ENCODE measurements around the gene DLGAP4. TPM values are rescaled to one million over a fixed set of nuclear protein-coding genes. Genes with fewer than 3 reads are reported as not detected.

DLGAP4 gene
- total and polyA plus RNA-seq, 10 of the 15 experiments (the other 5 are each of a cell fraction or from before 2014, with no cell fraction given) = 0.42 to 43.3 (median 19.0) TPM

- TF ChIP-seq ZBTB11 (CRISPR knock-in tag; IDR thresholded peaks at IDR 0.05) = no peak
Measured at GRCh38 chr20:36441416-36441815, 135.3 kb downstream of the DLGAP4 start (continued).

- RAD21 ChIA-PET (ENCODE audit: unreplicated experiment) = no interaction called here
- FAIRE-seq = no peak
Measured at GRCh38 chr20:36445847-36446246, 139.7 kb downstream of the DLGAP4 start.

More at GRCh38 chr20:36445847-36446246, 139.7 kb downstream of the DLGAP4 start:
- SMC1A ChIA-PET (ENCODE audit: uncharacterized antibody, unreplicated experiment) = interaction anchor here (0.7 kb wide), 1 partner anchor 196 kb away, joined by 3 read pairs; no protein-coding TSS in a partner anchor
- H3K36me3 ChIP-seq (ENCODE audit: control insufficient read depth in 2 of 2, insufficient read depth in 2 of 2, low read length in 1 of 2) = no peaks in the 10 kb centered on the region
- no peak overlapping the region for H3K9ac ChIP-seq (ENCODE audit: control insufficient read depth, insufficient read depth, low read length)
- no TSS peak for BruUV-seq (replicated peaks)
- no peaks in the 10 kb centered on the region for H3K4me1 ChIP-seq (ENCODE audit: control insufficient read depth, insufficient read depth, low read length)
- H3K4me2 ChIP-seq (ENCODE audit: control insufficient read depth, insufficient read depth) = no peak overlapping the region
- intact Hi-C loops (cut with micrococcal nuclease; ENCODE audit: unreplicated experiment) = no loop called here
- DNase-seq (ENCODE audit: low read depth, low spot score) (no peak), ATAC-seq (no peak)
- POLR2A ChIA-PET = interaction anchor here (0.7 kb wide), 1 partner anchor 25 kb away, joined by 3 read pairs; no protein-coding TSS in a partner anchor
- no peaks in the 10 kb centered on the region for H3K9me3 ChIP-seq (replicated peaks; ENCODE audit: control insufficient read depth, insufficient read depth, low read length)
- no peak for TF ChIP-seq FOXK2 (IDR thresholded peaks at IDR 0.05)
- TF ChIP-seq IKZF1 (conservative IDR thresholded peaks at IDR 0.05) = no peak
- TF ChIP-seq ZBTB11 (CRISPR knock-in tag; IDR thresholded peaks at IDR 0.05) = no peak
- no peak for TF ChIP-seq ZNF687 (IDR thresholded peaks at IDR 0.05)
- no peak for TF ChIP-seq POU2F2 (IDR thresholded peaks at IDR 0.05; ENCODE audit: borderline replicate concordance, low read depth, low read length)
- no peak for TF ChIP-seq ZNF622 (IDR thresholded peaks at IDR 0.05)
- CTCF ChIA-PET = no interaction called here
- H3K27ac ChIP-seq (ENCODE audit: control insufficient read depth, insufficient read depth) = no peak overlapping the region
- no peak overlapping the region for H2AFZ ChIP-seq (ENCODE audit: control insufficient read depth, low read depth, low read length)
- no peaks in the 10 kb centered on the region for H3K79me2 ChIP-seq (ENCODE audit: control insufficient read depth, insufficient read depth, low read length)
- in situ Hi-C loops (cut with MboI) = loop anchor here (25.0 kb wide), 1 partner anchor 459 kb away; no protein-coding TSS in a partner anchor
- no peaks in the 10 kb centered on the region for H3K27me3 ChIP-seq (replicated peaks in 1 of 2; ENCODE audit: control insufficient read depth in 2 of 2, insufficient read depth in 2 of 2, low read length in 1 of 2)
- no peak overlapping the region for H3K4me3 ChIP-seq
- no peaks in the 10 kb centered on the region for H4K20me1 ChIP-seq (ENCODE audit: control insufficient read depth, insufficient read depth)
- WGBS (ENCODE audit: insufficient coverage, insufficient replicate concordance, low lambda C conversion rate, missing lambda C conversion rate) = 0% methylated on average over 1 of the region's 1 CpG

Data from GM12878 (cell line).